Embryonic facial prominence (tissue), 1 donor: Measurements from ENCODE around the gene WAPL.
"Not testable (repeated sequence)": the region's sequence is repeated elsewhere in the genome, so short reads cannot be mapped to it uniquely, and the experiment has no call there.

Experiments used
- DNase-seq: peaks from one replicate; pipeline ENCODE4 v3.0.0-alpha.2; 2016; ENCODE audit errors: extremely low spot score

WAPL gene

GRCh38 chr10:86521678-86522509, at the start of gene WAPL:
Gene WAPL, minus strand, starts transcription at chr10:86521792. Its CDS starts 3,723 bp downstream, at chr10:86518069.
- peak; percentile 92 for DNase-seq

- DNase-seq: no peak
Measured at GRCh38 chr10:86569335-86569734, 47.7 kb upstream of the WAPL start.

GRCh38 chr10:86566518-86566917, 44.9 kb upstream of the WAPL start:
- DNase-seq: not testable (repeated sequence)

GRCh38 chr10:86563338-86563737, 41.7 kb upstream of the WAPL start:
- DNase-seq: not testable (repeated sequence)

GRCh38 chr10:86558695-86559094, 37.1 kb upstream of the WAPL start:
- not testable (repeated sequence) for DNase-seq

GRCh38 chr10:86556933-86557649, 35.5 kb upstream of the WAPL start:
- no peak for DNase-seq

- no peak for DNase-seq
Measured at GRCh38 chr10:86556532-86556931, 34.9 kb upstream of the WAPL start.

- DNase-seq: no peak
Measured at GRCh38 chr10:86553639-86554038, 32.0 kb upstream of the WAPL start.

GRCh38 chr10:86553213-86553612, 31.6 kb upstream of the WAPL start:
- no peak for DNase-seq

- no peak for DNase-seq
Measured at GRCh38 chr10:86547296-86547695, 25.7 kb upstream of the WAPL start.

GRCh38 chr10:86545101-86545500, 23.5 kb upstream of the WAPL start:
- no peak for DNase-seq

- no peak for DNase-seq
Measured at GRCh38 chr10:86540016-86540415, 18.4 kb upstream of the WAPL start.

- no peak for DNase-seq
Measured at GRCh38 chr10:86538547-86538946, 17.0 kb upstream of the WAPL start.

- DNase-seq: not testable (repeated sequence)
Measured at GRCh38 chr10:86538040-86538439, 16.4 kb upstream of the WAPL start.

GRCh38 chr10:86536294-86536861, 14.8 kb upstream of the WAPL start:
- DNase-seq: no peak

GRCh38 chr10:86535132-86535882, 13.7 kb upstream of the WAPL start:
- no peak for DNase-seq

- DNase-seq: no peak
Measured at GRCh38 chr10:86533328-86533727, 11.7 kb upstream of the WAPL start.

GRCh38 chr10:86528736-86529135, 7.1 kb upstream of the WAPL start:
- DNase-seq: not testable (repeated sequence)

GRCh38 chr10:86526606-86527005, 5.0 kb upstream of the WAPL start:
- DNase-seq: no peak

GRCh38 chr10:86525713-86526112, 4.1 kb upstream of the WAPL start:
- DNase-seq: not testable (repeated sequence)

- no peak for DNase-seq
Measured at GRCh38 chr10:86524225-86524962, 2.8 kb upstream of the WAPL start.
